ENCODE data around the gene MYH15. TPM values are rescaled to one million over a fixed set of nuclear protein-coding genes. Genes with fewer than 3 reads are reported as not detected.

MYH15 gene
- total and polyA plus RNA-seq, 2 of the 8 experiments (the other 6 are each of a cell fraction or from before 2014, with no cell fraction given), result under 0.01 TPM; not detected in 1

- Histone ChIP-seq H3K23me2 (ENCODE audit: low read depth, low read length) (no peaks in the 10 kb centered on the region; the same call in 1 of the 2 replicates), H2BK120ac (replicated peaks; ENCODE audit: low read depth, low read length) (no peak overlapping the region), H3K79me2 (ENCODE audit: control insufficient read depth in 1 of 2, insufficient read depth in 2 of 2, low read length in 2 of 2) (no peaks in the 10 kb centered on the region), H2BK12ac (ENCODE audit: low read depth, low read length) (no peak overlapping the region), H3K27ac (ENCODE audit: low read depth, low read length) (no peak overlapping the region), H3K4ac (replicated peaks; ENCODE audit: insufficient read length, low read depth, low read length) (no peak overlapping the region), H2BK20ac (ENCODE audit: low read length) (no peak overlapping the region), H4K8ac (ENCODE audit: extremely low read depth, insufficient read depth, low read length) (no peak overlapping the region), H3K56ac (replicated peaks; ENCODE audit: insufficient read length, low read depth, low read length) (no peak overlapping the region), H3K18ac (ENCODE audit: extremely low read depth, low read length) (no peak overlapping the region), H3K4me3 (ENCODE audit: extremely low read depth in 1 of 4, insufficient read depth in 2 of 4, low read depth in 3 of 4, low read length in 4 of 4) (no peak overlapping the region), H3K36me3 (ENCODE audit: control insufficient read depth in 2 of 4, insufficient read depth in 4 of 4, low read length in 3 of 4) (no peaks in the 10 kb centered on the region), H3K79me1 (ENCODE audit: low read depth, low read length) (no peaks in the 10 kb centered on the region), H2BK5ac (ENCODE audit: low read depth, low read length) (no peak overlapping the region), H3K4me1 (replicated peaks in 1 of 4; ENCODE audit: control insufficient read depth in 3 of 4, insufficient read depth in 4 of 4, low read length in 3 of 4) (no peaks in the 10 kb centered on the region), H2BK15ac (ENCODE audit: low read length) (no peak overlapping the region), H3K23ac (ENCODE audit: insufficient read length) (no peak overlapping the region), H4K20me1 (replicated peaks in 1 of 2; ENCODE audit: control insufficient read depth in 1 of 2, insufficient read depth in 2 of 2, low read length in 2 of 2) (no peaks in the 10 kb centered on the region), H4K5ac (ENCODE audit: insufficient read length, low read depth, low read length) (no peak overlapping the region), H3K9ac (replicated peaks in 1 of 4; ENCODE audit: extremely low read depth in 1 of 4, low read depth in 3 of 4, low read length in 3 of 4) (no peak overlapping the region), H3K4me2 (ENCODE audit: insufficient read depth in 1 of 2, low read depth in 2 of 2, low read length in 2 of 2) (no peak overlapping the region), H2AK5ac (ENCODE audit: low read depth, low read length) (no peak overlapping the region), H3K9me3 (ENCODE audit: insufficient read depth in 2 of 2, low read depth in 1 of 2, low read length in 1 of 2) (no peaks in the 10 kb centered on the region), H4K91ac (replicated peaks; ENCODE audit: insufficient read length, low read length) (no peak overlapping the region), H3K14ac (ENCODE audit: insufficient read length) (no peak overlapping the region), H3K27me3 (replicated peaks in 1 of 4; ENCODE audit: control insufficient read depth in 3 of 4, extremely low read depth in 1 of 4, insufficient read depth in 3 of 4, low read length in 3 of 4) (no peaks in the 10 kb centered on the region), H2AFZ (ENCODE audit: low read length) (no peak overlapping the region)
- DNase-seq (ENCODE audit: low read depth in 1 of 2, low spot score in 2 of 2), result no peak
- CTCF ChIA-PET (ENCODE audit: partially characterized antibody), result interaction anchor here (1.2 to 1.9 kb wide), 3 partner anchors 24 to 131 kb away, joined by 3 to 4 read pairs (median 3); no protein-coding TSS in a partner anchor
- TF ChIP-seq TEAD4 (IDR thresholded peaks at IDR 0.05; ENCODE audit: low read depth, low read length) (peak; percentile 69), NRF1 (IDR thresholded peaks at IDR 0.05; ENCODE audit: low read depth, low read length) (no peak)
- POLR2A ChIA-PET (ENCODE audit: partially characterized antibody), result interaction anchor here (1.2 kb wide), 1 partner anchor 15 kb away, joined by 3 read pairs; no protein-coding TSS in a partner anchor
- 93% methylated on average over 5 of the region's 5 CpGs; no CpG with 5 or more reads in 1 of the 2 experiments for WGBS, 2 experiments (ENCODE audit: extremely low coverage in 1 of 2, insufficient coverage in 1 of 2, insufficient read length in 1 of 2, insufficient replicate concordance in 2 of 2, low coverage in 1 of 2, low lambda C conversion rate in 2 of 2, missing lambda C conversion rate in 1 of 2)
- FAIRE-seq, result no peak
These were observed 163.8 kb downstream of the MYH15 start for GRCh38 chr3:108346301-108347227.
